HG02943 (cell line): ENCODE data around the gene ZNF521.

Source experiments
- ATAC-seq: cut with Tn5 transposase; IDR thresholded peaks from one replicate; pipeline ENCODE4 v1.9.1; 2021; ENCODE audit warnings: mild to moderate bottlenecking, low read depth, moderate library complexity; ENCODE audit not compliant: unreplicated experiment

Gene ZNF521

DNA sequence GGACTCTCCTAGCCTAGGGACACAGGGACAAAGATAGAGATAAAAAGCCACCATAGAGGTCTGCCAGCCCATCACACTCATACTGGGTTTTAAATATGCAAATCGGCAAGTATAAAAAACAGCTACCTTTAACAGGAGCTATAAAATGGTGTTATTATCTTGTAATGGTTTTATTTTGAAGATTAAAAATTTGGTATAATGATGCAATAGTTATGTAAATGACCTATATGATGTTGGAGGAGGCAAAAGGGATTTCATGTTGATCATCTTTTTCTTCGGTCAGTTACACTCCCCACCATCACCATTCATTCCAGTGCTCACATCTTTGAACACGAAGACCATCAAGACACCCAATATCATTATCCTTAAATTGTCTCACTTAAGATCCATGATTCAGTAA lies 11.2 kb downstream of the ZNF521 start:
- ATAC-seq, result no peak

- ATAC-seq, result no peak
These were observed 16.3 kb downstream of the ZNF521 start for GRCh38 chr18:25335676-25336075.

DNA sequence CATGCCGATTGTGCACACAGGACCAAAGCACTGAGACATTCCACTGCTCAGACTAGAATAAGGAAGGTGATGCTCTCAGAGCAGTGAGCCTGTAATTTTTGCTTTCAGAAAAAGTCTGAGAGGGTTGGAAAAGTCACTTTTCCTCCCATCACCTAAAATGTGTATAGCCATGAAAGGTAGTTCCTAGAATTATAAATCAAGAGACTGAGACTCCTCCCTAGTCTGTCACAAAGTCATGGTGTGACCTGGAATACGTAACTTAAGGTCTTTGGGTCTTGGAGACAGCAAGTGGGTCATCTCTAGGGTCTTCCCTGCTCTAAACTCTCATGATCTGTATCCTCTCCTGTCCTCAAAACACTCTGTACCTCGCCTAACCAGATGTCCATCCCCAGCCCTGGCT lies 16.9 kb downstream of the ZNF521 start:
- no peak for ATAC-seq

GRCh38 chr18:25334588-25334987 lies 17.4 kb downstream of the ZNF521 start:
- no peak for ATAC-seq

- ATAC-seq, result no peak
These were observed 20.0 kb downstream of the ZNF521 start for GRCh38 chr18:25332002-25332401.

- no peak for ATAC-seq
These were observed 22.2 kb downstream of the ZNF521 start for GRCh38 chr18:25329783-25330182.

GRCh38 chr18:25327584-25327983 lies 24.4 kb downstream of the ZNF521 start:
- no peak for ATAC-seq

- ATAC-seq, result no peak
These were observed 25.5 kb downstream of the ZNF521 start for GRCh38 chr18:25326361-25326952.

DNA sequence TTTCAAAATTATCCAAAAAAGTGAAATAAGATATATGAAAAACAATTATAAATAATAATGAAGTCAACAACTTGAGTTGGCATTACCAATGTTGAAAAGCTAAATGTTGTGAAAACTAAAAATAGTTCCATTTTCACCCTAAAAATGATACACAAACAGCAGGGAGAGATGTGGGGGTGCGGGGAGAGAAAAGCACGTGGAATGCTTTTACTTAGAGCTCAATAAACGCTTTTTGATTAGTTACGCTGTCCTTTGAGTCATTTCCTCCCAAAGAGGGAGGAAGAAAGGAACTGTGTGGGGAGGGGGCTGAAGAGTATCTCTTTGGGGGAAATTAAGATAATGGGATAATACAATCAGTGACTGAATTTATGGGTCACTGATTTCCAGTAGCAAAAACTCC lies 29.2 kb downstream of the ZNF521 start:
- no peak for ATAC-seq

GRCh38 chr18:25316381-25317018 lies 35.5 kb downstream of the ZNF521 start:
- ATAC-seq, result no peak

GRCh38 chr18:25314838-25315190 lies 37.2 kb downstream of the ZNF521 start:
- ATAC-seq, result no peak

GRCh38 chr18:25314151-25314837 lies 37.7 kb downstream of the ZNF521 start:
- no peak for ATAC-seq

- ATAC-seq, result no peak
These were observed 38.7 kb downstream of the ZNF521 start for GRCh38 chr18:25313268-25313667.

DNA sequence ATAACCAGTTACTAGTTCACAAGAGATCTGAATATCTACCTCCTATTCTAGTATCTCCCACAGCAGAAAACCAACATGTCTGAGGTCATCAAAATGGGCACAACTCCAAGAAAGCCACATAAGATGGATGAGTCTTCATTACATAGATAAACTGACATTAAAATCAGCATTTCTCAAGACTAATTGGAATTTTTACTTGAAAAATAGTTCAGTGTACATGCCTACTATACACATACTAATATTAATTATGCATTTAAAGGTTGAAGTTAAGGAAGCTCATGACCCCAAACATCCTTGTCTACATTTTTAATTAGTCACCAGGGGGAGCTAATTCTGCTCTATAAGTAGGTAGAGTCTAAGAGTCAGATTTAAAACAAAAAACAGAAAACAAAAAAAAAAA lies 41.9 kb downstream of the ZNF521 start:
- ATAC-seq, result no peak

DNA sequence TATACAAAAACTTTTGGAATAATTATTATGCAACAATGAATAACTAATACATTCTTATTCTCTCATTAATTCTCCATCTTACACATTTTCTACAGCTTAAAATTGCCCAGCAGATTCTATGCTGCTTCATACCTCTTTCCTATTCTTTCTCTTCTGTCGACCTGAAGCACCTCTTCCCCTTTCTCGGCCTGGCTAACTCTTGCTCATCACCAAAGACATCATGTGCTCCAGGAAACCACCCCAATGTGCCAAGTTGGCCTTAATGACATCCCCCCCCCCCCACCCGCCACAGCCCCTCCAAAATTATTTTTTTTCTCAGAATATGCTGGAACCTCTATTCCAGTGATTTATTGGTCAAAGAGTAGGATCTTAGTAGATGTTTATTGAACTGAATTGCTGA lies 43.6 kb downstream of the ZNF521 start:
- ATAC-seq, result no peak

- no peak for ATAC-seq
These were observed 44.8 kb downstream of the ZNF521 start for GRCh38 chr18:25307192-25307591.

GRCh38 chr18:25306671-25307070 lies 45.3 kb downstream of the ZNF521 start:
- ATAC-seq, result no peak

DNA sequence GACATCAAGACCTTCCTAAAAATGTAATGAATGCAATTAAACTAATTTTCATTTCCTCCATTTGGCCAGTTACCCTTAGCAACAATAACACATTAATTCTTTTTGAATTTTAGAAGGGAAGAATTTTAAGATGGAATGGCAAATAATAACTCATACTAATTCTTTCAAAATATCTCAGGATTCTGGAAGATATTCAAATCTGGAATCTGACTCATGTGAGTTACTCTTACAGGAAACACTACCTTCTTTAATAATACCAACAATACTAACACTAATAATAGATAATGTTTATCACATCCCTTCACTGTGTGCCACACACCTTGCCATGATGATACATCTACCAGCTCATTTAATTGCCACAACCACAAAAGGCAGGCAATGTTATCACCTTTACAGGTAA lies 46.4 kb downstream of the ZNF521 start:
- ATAC-seq, result no peak

DNA sequence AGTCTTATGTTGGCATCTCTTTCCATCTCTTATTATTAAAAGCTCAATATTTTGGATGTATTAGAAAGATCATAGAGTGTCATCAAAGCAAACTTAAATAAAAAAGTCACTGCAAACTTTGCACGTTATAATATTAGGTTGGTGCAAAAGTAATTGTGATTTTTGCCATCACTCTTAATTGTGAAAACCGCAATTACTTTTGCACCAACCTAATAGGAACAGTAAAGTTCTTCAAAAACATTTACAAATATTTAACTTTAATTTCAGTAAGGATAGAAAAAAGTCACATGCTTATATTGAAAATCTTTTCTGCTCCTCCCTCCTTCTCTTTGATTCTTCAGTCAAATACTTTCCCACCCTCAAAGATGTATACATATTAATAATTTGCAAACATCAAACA lies 51.5 kb downstream of the ZNF521 start:
- ATAC-seq, result no peak

DNA sequence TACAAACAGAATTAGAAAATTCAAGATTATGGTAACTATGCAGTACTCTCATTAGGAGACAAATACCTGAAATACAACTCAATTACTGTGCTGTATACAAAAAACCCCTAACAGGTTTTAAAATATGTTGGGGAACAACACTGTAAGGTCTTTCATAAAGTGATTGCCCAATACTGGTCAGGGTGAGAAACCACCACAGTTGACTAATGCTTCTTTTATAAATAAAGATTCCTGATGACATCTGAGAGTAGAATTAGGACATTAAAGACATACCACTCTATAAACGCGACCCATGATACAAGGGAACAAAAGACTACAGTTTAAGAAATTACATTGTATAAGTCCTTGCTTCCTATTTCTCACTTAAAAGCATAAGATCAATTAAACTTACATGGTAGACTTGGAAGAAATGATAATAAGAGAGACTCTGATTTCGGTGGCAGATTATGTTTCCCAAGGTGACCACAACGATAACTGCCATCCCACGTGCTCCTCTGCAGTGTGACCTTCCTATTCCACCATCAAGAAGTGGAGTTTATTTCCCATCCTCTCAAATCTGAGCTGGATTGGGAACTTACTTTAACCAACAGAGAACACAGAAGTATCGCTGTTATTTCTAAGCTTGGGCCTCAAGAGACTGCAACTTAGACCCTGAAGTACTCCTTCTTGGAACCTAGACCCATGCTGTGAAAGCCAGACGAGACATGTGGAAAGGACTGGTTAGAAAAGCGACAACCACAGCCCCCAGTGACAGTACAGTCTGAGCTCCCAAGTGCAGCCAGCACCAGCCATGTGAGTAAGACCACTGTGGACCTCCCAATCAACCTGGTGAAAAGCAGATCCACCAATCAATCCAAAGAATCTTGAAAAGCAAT lies 52.3 kb downstream of the ZNF521 start:
- ATAC-seq, result no peak

- no peak for ATAC-seq
These were observed 53.1 kb downstream of the ZNF521 start for GRCh38 chr18:25298853-25299274.
